ENCODE data around the gene SPEM3. TPM values are rescaled to one million over a fixed set of nuclear protein-coding genes. Genes with fewer than 3 reads are reported as not detected.

Gene SPEM3
- total and polyA plus RNA-seq, 10 of the 15 experiments (the other 5 are each of a cell fraction or from before 2014, with no cell fraction given), result not detected

DNA sequence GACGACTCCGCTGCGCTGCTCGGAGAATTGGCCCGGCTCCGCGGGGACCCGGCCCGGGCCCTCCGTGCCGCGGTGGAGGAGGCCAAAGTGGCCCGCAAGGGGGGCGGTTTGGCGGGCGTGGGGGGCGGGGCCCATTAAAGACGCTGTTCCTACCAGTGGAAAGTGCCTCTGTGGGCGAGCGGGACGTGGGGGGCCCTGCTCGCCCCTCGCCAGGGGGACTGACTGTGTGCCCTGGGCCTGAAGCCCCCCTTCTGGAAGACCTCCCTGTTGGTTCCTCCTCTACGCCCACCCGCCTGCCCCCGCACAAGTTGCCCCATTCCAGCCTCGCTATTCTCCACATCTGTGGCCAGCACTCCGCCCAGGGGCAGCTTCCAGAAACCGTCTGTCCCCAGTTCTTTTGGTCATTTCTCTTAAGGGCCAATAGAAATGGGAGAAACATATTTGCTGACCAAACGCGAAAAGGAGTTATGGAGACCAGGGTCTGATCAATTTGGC lies 8.8 kb downstream of the SPEM3 start:
- Histone ChIP-seq H4K20me1 (ENCODE audit: control insufficient read depth, insufficient read depth) (no peaks in the 10 kb centered on the region), H3K27ac (ENCODE audit: control insufficient read depth, insufficient read depth) (no peak overlapping the region), H3K36me3 (ENCODE audit: control insufficient read depth in 2 of 2, insufficient read depth in 2 of 2, low read length in 1 of 2) (no peaks in the 10 kb centered on the region), H2AFZ (ENCODE audit: control insufficient read depth, low read depth, low read length) (no peak overlapping the region), H3K4me3 (peak overlapping the region; percentile 33; the same call in 1 of the 2 replicates), H3K27me3 (replicated peaks in 1 of 2; ENCODE audit: control insufficient read depth in 2 of 2, insufficient read depth in 2 of 2, low read length in 1 of 2) (peaks cover 0 to 4% of the 10 kb centered on the region in 2 experiments; a peak in 2 of 4 replicates), H3K9me3 (replicated peaks; ENCODE audit: control insufficient read depth, insufficient read depth, low read length) (no peaks in the 10 kb centered on the region), H3K4me1 (ENCODE audit: control insufficient read depth, insufficient read depth, low read length) (peaks cover 29% of the 10 kb centered on the region), H3K4me2 (ENCODE audit: control insufficient read depth, insufficient read depth) (peak overlapping the region; percentile 85), H3K9ac (ENCODE audit: control insufficient read depth, insufficient read depth, low read length) (no peak overlapping the region), H3K79me2 (ENCODE audit: control insufficient read depth, insufficient read depth, low read length) (peaks cover 6% of the 10 kb centered on the region)
- DNase-seq (ENCODE audit: low read depth, low spot score) (no peak), FAIRE-seq (no peak), ATAC-seq (no peak)
- BruUV-seq (replicated peaks), result no TSS peak
- RAD21 ChIA-PET (ENCODE audit: unreplicated experiment), result interaction anchor here (0.8 to 3.0 kb wide), 11 partner anchors 34 to 250 kb away, joined by 3 to 21 read pairs (median 5); partner anchors contain the start of genes CD68, MPDU1, POLR2A and TMEM256
- TF ChIP-seq POU2F2 (IDR thresholded peaks at IDR 0.05; ENCODE audit: borderline replicate concordance, low read depth, low read length) (no peak), ZZZ3 (IDR thresholded peaks at IDR 0.05; ENCODE audit: control insufficient read depth, insufficient read length, low read depth) (no peak), CEBPB (IDR thresholded peaks at IDR 0.05; ENCODE audit: borderline replicate concordance in 1 of 2, low read depth in 2 of 2, low read length in 2 of 2) (no peak), KLF5 (IDR thresholded peaks at IDR 0.05; ENCODE audit: partially characterized antibody) (no peak), NFYA (IDR thresholded peaks at IDR 0.05; ENCODE audit: borderline replicate concordance, low read depth, low read length) (no peak)
- TF ChIP-seq, protein P1, sequence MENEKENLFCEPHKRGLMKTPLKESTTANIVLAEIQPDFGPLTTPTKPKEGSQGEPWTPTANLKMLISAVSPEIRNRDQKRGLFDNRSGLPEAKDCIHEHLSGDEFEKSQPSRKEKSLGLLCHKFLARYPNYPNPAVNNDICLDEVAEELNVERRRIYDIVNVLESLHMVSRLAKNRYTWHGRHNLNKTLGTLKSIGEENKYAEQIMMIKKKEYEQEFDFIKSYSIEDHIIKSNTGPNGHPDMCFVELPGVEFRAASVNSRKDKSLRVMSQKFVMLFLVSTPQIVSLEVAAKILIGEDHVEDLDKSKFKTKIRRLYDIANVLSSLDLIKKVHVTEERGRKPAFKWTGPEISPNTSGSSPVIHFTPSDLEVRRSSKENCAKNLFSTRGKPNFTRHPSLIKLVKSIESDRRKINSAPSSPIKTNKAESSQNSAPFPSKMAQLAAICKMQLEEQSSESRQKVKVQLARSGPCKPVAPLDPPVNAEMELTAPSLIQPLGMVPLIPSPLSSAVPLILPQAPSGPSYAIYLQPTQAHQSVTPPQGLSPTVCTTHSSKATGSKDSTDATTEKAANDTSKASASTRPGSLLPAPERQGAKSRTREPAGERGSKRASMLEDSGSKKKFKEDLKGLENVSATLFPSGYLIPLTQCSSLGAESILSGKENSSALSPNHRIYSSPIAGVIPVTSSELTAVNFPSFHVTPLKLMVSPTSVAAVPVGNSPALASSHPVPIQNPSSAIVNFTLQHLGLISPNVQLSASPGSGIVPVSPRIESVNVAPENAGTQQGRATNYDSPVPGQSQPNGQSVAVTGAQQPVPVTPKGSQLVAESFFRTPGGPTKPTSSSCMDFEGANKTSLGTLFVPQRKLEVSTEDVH (IDR thresholded peaks at IDR 0.05; ENCODE audit: low read depth, partially characterized antibody), result no peak
- WGBS (ENCODE audit: insufficient coverage, insufficient replicate concordance, low lambda C conversion rate, missing lambda C conversion rate), result 70% methylated on average over 30 of the region's 31 CpGs
- POLR2A ChIA-PET, result interaction anchor here (1.3 to 8.2 kb wide), 6 partner anchors 8 to 81 kb away, joined by 3 to 63 read pairs (median 10); partner anchors contain the start of genes CHRNB1, POLR2A and ZBTB4
- intact Hi-C loops (cut with micrococcal nuclease; ENCODE audit: unreplicated experiment) (loop anchor here (5.0 to 10.0 kb wide), 4 partner anchors 35 to 393 kb away; partner anchors contain the start of genes KCTD11, SENP3, SLC16A11 and TMEM256), in situ Hi-C loops (cut with MboI) (no loop called here)
- SMC1A ChIA-PET (ENCODE audit: uncharacterized antibody, unreplicated experiment), result interaction anchor here (1.3 to 3.4 kb wide), 3 partner anchors 82 to 124 kb away, joined by 5 to 35 read pairs (median 5); partner anchors contain the start of gene TNFSF13
- CTCF ChIA-PET, result interaction anchor here (0.7 to 3.4 kb wide), 18 partner anchors 9 to 973 kb away, joined by 3 to 58 read pairs (median 6); partner anchors contain the start of genes ACAP1, CD68, CHRNB1 and POLR2A

All from GM12878 (cell line).